ENCODE results near the gene CDON. TPM values are rescaled to one million over a fixed set of nuclear protein-coding genes. Genes with fewer than 3 reads are reported as not detected.
"Not testable (repeated sequence)": the region's sequence is repeated elsewhere in the genome, so short reads cannot be mapped to it uniquely, and the experiment has no call there.

Gene CDON
- total RNA-seq, 1 donor from 2014 or later = 39.8 TPM

DNA sequence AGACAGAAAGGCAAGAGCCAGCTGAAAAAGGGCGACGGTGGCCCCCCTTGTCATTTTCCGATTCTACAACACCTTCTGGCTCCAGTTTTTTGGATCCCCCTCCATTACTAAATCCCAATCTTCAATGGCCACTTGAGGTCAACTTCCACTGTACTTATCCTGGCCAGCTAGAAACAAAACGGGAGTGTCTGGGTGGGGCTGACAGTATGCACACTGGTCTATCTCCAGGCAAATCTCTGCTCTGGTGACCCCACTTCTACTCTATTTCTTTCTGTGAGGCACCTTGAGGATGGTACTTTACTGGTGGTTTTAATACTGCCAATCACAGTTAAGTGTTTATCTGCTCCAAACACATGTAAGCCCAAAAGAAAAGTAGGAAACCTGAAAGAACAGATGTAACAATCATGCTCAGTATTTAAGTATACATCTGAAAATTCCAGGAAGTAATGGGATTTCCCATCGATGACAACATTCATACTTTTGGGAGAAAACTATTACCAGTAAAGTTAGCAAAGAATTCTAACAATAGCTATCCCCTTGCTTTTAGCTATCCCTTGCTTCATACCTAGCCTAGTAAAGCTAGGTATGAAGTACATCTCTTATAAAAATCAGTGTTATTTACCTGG, 16.0 kb downstream of the CDON start:
- no peak for DNase-seq

DNA sequence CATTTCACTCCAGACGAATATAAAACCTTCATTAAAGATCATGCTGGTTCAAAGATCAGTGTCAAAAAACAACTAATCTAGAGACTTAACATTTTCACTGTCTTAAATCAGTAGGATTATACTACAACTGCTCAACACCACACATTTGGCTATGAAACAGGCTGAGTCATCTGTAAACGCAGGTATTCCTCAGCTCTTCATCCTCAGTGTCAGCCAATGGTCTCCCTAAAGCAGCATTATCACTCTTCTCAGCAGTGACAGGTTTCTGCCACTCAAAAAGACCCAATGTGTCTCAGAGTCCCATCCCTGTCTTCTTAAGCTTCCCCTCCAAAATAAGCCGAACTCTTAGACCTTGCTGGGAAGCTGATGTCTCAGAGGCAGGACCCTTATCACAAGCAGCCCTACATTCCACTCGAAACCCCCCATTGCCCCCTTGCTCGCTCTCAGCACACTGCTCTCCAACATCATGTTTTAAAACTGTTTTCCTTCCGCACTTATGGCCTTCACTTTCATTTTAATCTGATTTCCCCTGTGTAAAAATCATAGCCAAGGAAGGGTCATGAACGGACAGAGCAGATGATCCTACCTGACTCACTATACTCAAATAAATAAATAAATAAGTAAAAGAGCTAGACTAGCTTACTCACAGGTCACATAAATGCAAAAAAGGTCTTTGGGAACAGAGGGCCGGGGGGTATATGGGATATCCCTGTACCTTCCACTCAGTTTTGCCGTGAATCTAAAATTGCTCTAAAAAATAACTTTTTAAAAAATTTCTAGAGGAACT, 23.0 kb downstream of the CDON start:
- DNase-seq = no peak

GRCh38 chr11:126035718-126036117, 26.9 kb downstream of the CDON start:
- no peak for DNase-seq

- no peak for DNase-seq
Observed at GRCh38 chr11:126034933-126035425, 27.7 kb downstream of the CDON start.

DNA sequence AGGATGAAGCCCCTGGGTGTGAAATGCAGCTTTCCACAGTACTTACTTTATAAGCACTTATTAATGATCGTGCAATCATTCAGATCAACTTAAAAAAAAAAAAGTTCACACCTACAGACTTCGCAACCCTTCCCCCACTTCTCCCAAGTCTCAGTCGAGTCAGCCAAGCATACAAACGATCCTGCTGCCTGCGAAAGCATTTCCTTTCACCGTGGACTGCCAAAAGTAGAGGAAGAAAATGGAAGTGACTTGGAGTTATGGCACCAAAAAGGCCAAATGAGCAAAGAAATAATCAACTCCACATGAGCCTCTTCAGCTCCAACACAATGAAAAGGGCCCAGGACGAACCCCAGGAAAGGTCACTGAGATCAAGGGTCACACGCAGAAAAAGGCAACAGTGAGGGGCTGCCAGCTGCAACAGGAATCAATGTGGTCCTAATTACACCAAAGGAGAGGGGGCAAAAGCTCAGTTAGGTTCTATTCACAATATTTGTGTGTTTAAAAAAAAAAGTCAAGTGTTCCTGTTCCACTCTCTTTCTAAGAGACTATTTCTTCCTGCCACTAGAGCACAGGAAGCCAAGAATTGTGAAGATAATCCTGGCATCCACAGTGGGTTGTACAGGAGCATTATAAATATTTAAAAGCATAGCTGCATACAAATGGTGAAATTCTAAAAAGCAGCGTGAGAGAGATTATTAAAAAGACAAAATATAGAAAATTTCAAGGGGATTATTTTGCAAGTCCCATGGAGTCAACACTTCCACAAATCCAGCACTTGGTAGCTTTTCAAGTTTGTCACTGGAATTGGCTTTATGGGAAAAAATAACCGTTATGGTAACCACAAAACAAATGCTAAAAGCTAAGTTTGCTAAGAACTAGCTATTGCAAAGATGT, 28.4 kb downstream of the CDON start:
- no peak for DNase-seq

- DNase-seq = no peak
Observed at GRCh38 chr11:126032375-126032774, 30.3 kb downstream of the CDON start.

- DNase-seq = no peak
Observed at GRCh38 chr11:126029805-126030204, 32.9 kb downstream of the CDON start.

- DNase-seq = no peak
Observed at GRCh38 chr11:126029237-126029636, 33.4 kb downstream of the CDON start.

GRCh38 chr11:126028534-126028933, 34.1 kb downstream of the CDON start:
- not testable (repeated sequence) for DNase-seq

- no peak for DNase-seq
Observed at GRCh38 chr11:126026579-126026978, 36.1 kb downstream of the CDON start.

- DNase-seq = no peak
Observed at GRCh38 chr11:126025822-126026221, 36.8 kb downstream of the CDON start.

DNA sequence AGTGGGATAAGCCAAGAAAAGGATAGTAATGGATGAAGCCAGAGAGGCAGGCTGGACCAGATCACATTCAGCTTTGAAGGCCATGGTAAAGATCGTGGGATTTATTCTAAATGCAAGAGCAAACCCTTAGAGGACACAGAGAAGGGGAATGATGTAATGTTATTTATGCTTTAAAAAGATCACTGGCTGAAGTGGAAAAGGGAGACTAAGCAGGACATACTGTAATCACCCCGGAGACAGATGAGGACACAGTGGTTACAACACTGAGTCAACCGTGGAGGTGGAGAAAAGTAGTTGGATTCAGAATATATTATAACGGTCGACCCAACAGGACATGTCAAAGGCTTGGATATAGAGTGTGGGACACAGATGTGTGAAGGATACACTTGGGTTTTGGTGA, 38.5 kb downstream of the CDON start:
- no peak for DNase-seq

DNA sequence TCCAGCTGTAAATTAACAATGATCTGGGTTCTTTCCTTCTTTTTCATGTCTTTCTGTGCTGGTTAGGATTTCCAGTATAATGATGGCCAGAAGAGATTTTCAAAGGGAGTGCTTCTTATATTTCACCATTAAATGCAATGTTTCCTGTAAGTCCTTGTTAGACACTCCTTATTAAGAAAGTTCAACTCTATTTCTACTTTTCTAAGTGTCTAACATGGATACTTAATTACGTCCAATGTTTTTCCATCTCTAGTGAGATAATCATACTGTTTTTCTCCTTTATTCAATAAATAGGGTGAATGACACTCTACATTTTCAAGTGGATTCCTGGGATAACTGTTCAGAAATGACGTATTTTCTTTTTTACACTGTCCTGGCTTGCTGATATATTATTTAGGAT, 49.8 kb downstream of the CDON start:
- no peak for DNase-seq

- no peak for DNase-seq
Observed at GRCh38 chr11:126011754-126012153, 50.9 kb downstream of the CDON start.

- DNase-seq = no peak
Observed at GRCh38 chr11:126011265-126011664, 51.4 kb downstream of the CDON start.

GRCh38 chr11:126008956-126009355, 53.7 kb downstream of the CDON start:
- DNase-seq = no peak

DNA sequence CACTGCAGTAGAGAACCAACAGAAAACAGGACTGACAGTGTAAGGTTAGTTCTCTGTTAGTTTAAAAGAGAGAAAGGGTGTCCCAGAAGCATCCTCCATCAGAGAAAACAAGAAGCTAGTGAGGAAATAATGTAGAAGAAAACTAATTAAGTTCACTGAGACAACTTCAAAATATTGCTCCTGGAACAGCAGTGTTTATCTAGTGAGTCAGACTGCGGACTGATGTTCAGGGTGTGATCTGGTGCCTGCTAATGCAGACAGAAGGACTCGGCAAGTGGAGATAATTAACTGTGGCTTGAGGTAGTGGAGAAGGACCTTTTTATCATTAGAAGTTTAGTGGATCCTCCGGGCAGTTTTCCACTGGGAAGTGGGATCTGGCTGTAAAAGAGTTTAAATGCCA, 55.4 kb downstream of the CDON start:
- no peak for DNase-seq

- no peak for DNase-seq
Observed at GRCh38 chr11:126006068-126006467, 56.6 kb downstream of the CDON start.

- DNase-seq = no peak
Observed at GRCh38 chr11:126002181-126002580, 60.5 kb downstream of the CDON start.

DNA sequence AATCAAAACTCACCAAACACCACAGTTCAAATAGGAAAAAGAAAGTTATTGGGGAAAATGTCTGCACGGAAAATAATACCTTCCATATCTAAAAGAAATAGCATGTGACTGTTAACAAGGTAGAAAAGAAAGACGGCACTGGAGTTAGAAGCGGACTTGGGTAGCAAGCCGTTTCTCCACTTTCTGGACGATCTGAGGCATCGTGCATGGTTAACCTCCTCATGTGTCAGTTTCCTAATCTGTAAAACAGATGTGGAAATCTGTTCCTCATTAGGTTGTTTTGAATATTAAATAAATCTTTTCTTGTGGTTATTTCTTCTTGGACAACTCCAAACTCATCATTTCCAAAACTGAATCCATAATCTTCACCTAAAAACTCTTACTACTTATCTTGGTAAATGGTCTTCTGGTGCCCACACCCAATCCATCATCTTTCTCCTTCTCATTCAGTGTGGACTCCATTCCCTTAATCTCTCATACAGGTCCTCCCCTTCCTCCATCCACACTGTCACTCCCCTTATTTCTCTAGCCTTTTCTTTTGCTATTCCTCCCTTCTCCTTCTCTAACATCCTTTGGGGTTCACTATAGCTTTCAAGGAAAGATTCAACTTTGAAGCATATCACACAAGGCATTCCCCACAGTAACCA, 63.3 kb downstream of the CDON start:
- DNase-seq = no peak

DNA sequence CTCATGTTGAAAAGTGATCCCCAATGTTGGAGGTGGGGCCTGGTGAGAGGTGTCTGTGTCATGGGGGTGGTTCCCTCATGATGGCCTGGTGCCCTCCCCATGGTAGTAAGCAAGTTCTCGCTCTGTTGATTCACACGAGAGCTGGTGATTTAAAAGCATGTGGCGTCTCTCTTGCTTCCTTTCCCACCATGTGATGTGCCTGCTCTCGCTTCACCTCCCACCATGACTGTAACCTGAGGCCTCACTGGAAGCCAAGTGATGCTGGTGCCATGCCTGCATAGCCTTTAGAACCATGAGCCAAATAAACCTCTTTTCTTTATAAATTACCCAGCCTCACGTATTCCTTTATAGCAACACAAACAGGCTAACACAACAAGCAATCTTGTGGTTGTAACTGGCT, 64.4 kb downstream of the CDON start:
- DNase-seq = no peak

GRCh38 chr11:125995313-125995712, 67.4 kb downstream of the CDON start:
- DNase-seq = no peak
